Activated CD4-positive, alpha-beta memory T cell treated with anti-CD3 and anti-CD28 coated beads, Interleukin-2, amount 10 ng/mL, durations not matched to agents 7 days and 5 days (primary cell): ENCODE data around the gene SOBP. TPM values are rescaled to one million over a fixed set of nuclear protein-coding genes. Genes with fewer than 3 reads are reported as not detected.
"Not testable (repeated sequence)": the region's sequence is repeated elsewhere in the genome, so short reads cannot be mapped to it uniquely, and the experiment has no call there.

ENCODE experiments used
- CTCF ChIA-PET: fragments of 350-600 bp; sonication (Branson Sonifier 250); formaldehyde crosslinking; loops from one replicate; lab custom pipeline; 2021; ENCODE audit warnings: antibody characterized with exemption, inconsistent platforms; lab: Charles Lee
- POLR2A ChIA-PET: fragments of 350-600 bp; sonication (Branson Sonifier 250); formaldehyde crosslinking; loops from one replicate; lab custom pipeline; 2021; ENCODE audit warnings: antibody characterized with exemption; lab: Charles Lee
- DNase-seq: peaks from one replicate; pipeline ENCODE4 v3.0.0-alpha.2; 2020
- H3K27ac Mint-ChIP-seq: one replicate; pipeline ENCODE4 v1.8.0; 2021; ENCODE audit warnings: mild to moderate bottlenecking, mixed read lengths
- H3K27me3 Mint-ChIP-seq: one replicate; pipeline ENCODE4 v1.8.0; 2021; ENCODE audit warnings: mixed read lengths
- H3K36me3 Mint-ChIP-seq: one replicate; pipeline ENCODE4 v1.8.0; 2021; ENCODE audit warnings: low read depth, mixed read lengths
- H3K4me1 Mint-ChIP-seq: one replicate; pipeline ENCODE4 v1.8.0; 2021; ENCODE audit warnings: mixed read lengths
- H3K4me3 Mint-ChIP-seq: one replicate; pipeline ENCODE4 v1.8.0; 2021; ENCODE audit warnings: mild to moderate bottlenecking, mixed read lengths
- H3K9me3 Mint-ChIP-seq: one replicate; pipeline ENCODE4 v1.8.0; 2021; ENCODE audit warnings: mixed read lengths
- total RNA-seq, 2 experiments: library from RNA; stranded (reverse); gene quantifications; one replicate each; pipeline ENCODE4 v1.2.3, GENCODE V29; 2021

The SOBP gene
- total RNA-seq, 2 experiments from 2014 or later = 0.33 to 0.38 TPM

DNA sequence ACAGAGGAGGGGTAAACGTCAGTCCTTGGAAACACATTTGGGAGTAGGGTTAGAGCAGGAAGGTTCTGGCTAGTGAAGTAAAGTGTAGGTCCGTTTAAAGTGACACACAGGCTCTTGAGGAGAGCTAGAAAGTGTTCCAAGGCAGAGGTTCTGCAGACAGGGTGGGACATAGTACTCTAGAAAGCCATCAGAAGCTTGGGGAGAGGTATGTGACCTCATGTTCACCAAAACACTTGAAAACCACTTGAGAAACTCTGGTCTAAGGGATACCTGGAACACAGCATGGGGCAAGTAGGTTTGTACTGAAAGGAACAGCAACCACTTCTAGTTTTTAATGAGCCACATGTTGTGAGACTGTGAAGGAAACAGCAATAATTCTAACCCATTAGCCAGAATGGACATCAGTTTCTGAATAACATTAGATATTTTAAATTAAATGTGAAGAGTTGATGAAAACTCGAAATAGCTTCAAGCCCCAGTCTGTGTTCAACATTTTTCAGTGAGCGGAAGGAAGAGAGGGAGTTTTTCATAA lies 49.0 kb downstream of the SOBP start:
- Mint-ChIP-seq H3K9me3 (no peaks in the 10 kb centered on the region), H3K27me3 (peaks cover 29% of the 10 kb centered on the region), H3K4me1 (no peaks in the 10 kb centered on the region)

GRCh38 chr6:107539409-107539808 lies 49.5 kb downstream of the SOBP start:
- Mint-ChIP-seq H3K4me1 (no peaks in the 10 kb centered on the region), H3K9me3 (no peaks in the 10 kb centered on the region), H3K36me3 (no peaks in the 10 kb centered on the region), H3K4me3 (no peak overlapping the region), H3K27ac (no peak overlapping the region), H3K27me3 (peaks cover 30% of the 10 kb centered on the region)
- DNase-seq = no peak
- CTCF ChIA-PET = no interaction called here
- POLR2A ChIA-PET = no interaction called here

More for the DNA sequence above, 49.0 kb downstream of the SOBP start:
- no peak overlapping the region for H3K4me3 Mint-ChIP-seq
- no peaks in the 10 kb centered on the region for H3K36me3 Mint-ChIP-seq
- ChIA-PET POLR2A (no interaction called here), CTCF (interaction anchor here (0.5 kb wide), 1 partner anchor 110 kb away, joined by 5 read pairs; no protein-coding TSS in a partner anchor)
- no peak overlapping the region for H3K27ac Mint-ChIP-seq
- DNase-seq = no peak

- CTCF ChIA-PET = no interaction called here
- DNase-seq = no peak
- Mint-ChIP-seq H3K4me1 (no peaks in the 10 kb centered on the region), H3K9me3 (no peaks in the 10 kb centered on the region), H3K36me3 (no peaks in the 10 kb centered on the region), H3K27ac (no peak overlapping the region), H3K4me3 (no peak overlapping the region), H3K27me3 (peaks cover 33% of the 10 kb centered on the region)
- POLR2A ChIA-PET = no interaction called here
Measured at GRCh38 chr6:107539849-107540464, 50.0 kb downstream of the SOBP start.

- no peaks in the 10 kb centered on the region for H3K36me3 Mint-ChIP-seq
- no peak overlapping the region for H3K27ac Mint-ChIP-seq
- DNase-seq = no peak
- no peaks in the 10 kb centered on the region for H3K4me1 Mint-ChIP-seq
- H3K4me3 Mint-ChIP-seq = no peak overlapping the region
- POLR2A ChIA-PET = no interaction called here
- peaks cover 35% of the 10 kb centered on the region for H3K27me3 Mint-ChIP-seq
- H3K9me3 Mint-ChIP-seq = no peaks in the 10 kb centered on the region
- CTCF ChIA-PET = no interaction called here
Measured at GRCh38 chr6:107540465-107540857, 50.5 kb downstream of the SOBP start.

DNA sequence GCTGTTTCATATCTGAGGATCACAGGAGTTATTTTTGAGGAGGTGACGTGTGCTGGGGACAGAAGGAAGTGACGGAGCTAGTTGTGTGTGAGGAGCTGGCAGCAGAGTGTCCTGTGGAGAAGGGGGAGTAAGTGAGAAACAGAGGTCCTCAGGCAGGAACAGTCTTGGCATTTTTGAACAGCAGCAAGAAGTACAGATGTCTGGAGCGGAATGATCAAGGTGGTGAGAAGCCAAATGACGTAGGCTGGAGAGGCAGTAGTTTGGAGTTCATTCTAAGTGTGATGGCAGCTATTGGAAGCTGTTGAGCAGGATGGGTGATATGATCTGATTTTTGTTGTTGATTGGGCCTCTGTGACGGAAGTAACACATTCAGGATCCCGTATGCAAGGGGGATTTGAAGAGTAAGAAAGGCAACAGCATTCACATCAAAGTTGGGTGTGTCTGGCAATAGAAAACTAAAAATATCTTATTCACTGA lies 52.3 kb downstream of the SOBP start:
- DNase-seq = no peak
- Mint-ChIP-seq H3K4me3 (no peak overlapping the region), H3K27me3 (peaks cover 38% of the 10 kb centered on the region), H3K36me3 (no peaks in the 10 kb centered on the region), H3K4me1 (no peaks in the 10 kb centered on the region), H3K27ac (no peak overlapping the region), H3K9me3 (no peaks in the 10 kb centered on the region)
- CTCF ChIA-PET = no interaction called here
- POLR2A ChIA-PET = no interaction called here

DNA sequence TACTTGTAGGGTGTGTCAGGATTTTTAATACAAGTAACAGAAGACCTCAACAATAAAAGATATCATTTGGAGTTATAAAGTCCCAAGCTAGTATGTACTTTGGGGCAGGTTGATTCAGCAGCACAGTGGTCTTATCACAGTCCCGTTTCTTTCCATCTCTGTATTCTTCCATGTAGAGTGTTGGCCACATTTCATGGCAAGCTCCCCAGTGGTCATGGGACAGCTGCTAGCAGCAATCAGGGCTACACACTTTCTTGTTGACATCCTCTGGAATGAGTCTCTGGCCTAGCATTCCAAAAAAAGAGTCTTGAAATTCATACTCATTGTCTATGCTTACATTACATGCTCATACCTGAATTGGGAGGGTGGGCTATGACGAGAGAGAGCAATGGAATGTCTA lies 53.2 kb downstream of the SOBP start:
- Mint-ChIP-seq H3K9me3 (no peaks in the 10 kb centered on the region), H3K4me1 (no peaks in the 10 kb centered on the region), H3K4me3 (no peak overlapping the region), H3K27ac (no peak overlapping the region), H3K27me3 (peaks cover 38% of the 10 kb centered on the region), H3K36me3 (no peaks in the 10 kb centered on the region)
- POLR2A ChIA-PET = no interaction called here
- no peak for DNase-seq
- CTCF ChIA-PET = no interaction called here

- no peaks in the 10 kb centered on the region for H3K4me1 Mint-ChIP-seq
- POLR2A ChIA-PET = no interaction called here
- H3K27ac Mint-ChIP-seq = no peak overlapping the region
- no peaks in the 10 kb centered on the region for H3K9me3 Mint-ChIP-seq
- H3K4me3 Mint-ChIP-seq = no peak overlapping the region
- CTCF ChIA-PET = no interaction called here
- H3K27me3 Mint-ChIP-seq = peaks cover 37% of the 10 kb centered on the region
- no peak for DNase-seq
- no peaks in the 10 kb centered on the region for H3K36me3 Mint-ChIP-seq
Measured at GRCh38 chr6:107543567-107543966, 53.6 kb downstream of the SOBP start.

DNA sequence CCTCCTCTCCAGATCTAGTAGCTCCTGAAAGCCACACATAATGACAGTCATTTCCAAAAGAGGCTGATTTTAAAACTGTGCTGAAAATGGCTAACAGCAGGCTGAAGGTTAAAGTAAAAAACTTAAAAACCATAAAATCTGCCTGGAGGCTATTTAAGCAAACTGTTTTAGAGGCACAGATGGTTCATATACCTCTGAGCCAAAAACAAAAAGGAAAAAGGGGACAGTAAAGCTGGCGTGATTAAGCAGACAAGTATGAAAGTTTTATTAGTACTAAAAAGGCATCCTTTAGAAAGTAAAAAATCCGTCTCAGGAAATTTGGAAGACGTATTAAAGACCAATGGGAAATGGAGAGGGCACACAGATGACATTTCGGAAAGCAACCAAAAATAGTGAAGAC lies 55.8 kb downstream of the SOBP start:
- no peaks in the 10 kb centered on the region for H3K36me3 Mint-ChIP-seq
- H3K4me1 Mint-ChIP-seq = no peaks in the 10 kb centered on the region
- ChIA-PET POLR2A (no interaction called here), CTCF (no interaction called here)
- no peaks in the 10 kb centered on the region for H3K9me3 Mint-ChIP-seq
- no peak for DNase-seq
- H3K27ac Mint-ChIP-seq = no peak overlapping the region
- peaks cover 29% of the 10 kb centered on the region for H3K27me3 Mint-ChIP-seq
- H3K4me3 Mint-ChIP-seq = no peak overlapping the region

DNA sequence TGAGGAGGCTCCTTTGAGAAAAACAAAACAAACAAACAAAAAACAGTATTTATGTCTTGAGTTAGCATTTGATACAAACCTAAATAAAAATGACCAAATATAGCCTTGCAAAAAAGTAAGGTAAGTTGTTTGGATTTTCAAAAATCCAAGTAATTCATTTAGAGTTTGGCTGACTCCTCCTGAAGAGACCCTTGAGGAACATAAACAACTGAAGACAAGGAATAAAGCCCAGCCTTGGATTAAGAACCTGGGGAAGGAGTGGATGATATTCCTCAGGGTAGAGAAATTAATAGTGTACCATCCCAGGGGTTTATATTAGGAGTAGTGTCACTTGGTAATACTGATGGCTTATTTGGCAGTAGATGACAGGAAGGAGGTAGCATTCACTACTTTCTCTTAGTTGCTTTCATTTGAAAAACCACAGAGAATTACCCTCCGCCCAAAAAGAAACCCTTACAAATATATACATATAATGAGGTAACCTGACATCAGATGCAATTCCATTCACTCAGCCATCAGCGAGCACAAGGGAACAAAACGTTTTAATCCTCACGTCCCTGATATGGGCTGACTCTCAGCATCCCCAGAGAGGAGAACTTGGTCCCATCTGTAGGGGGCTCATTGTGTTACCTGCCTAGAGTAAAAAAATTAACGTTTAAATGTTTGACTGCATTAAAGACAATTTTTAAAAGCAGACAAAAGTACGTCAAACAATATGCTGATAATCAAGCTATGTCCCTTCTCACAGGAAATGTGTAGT lies 57.0 kb downstream of the SOBP start:
- Mint-ChIP-seq H3K27ac (no peak overlapping the region), H3K36me3 (no peaks in the 10 kb centered on the region), H3K27me3 (peaks cover 29% of the 10 kb centered on the region), H3K9me3 (no peaks in the 10 kb centered on the region), H3K4me3 (no peak overlapping the region), H3K4me1 (no peaks in the 10 kb centered on the region)
- no peak for DNase-seq
- ChIA-PET CTCF (no interaction called here), POLR2A (no interaction called here)

DNA sequence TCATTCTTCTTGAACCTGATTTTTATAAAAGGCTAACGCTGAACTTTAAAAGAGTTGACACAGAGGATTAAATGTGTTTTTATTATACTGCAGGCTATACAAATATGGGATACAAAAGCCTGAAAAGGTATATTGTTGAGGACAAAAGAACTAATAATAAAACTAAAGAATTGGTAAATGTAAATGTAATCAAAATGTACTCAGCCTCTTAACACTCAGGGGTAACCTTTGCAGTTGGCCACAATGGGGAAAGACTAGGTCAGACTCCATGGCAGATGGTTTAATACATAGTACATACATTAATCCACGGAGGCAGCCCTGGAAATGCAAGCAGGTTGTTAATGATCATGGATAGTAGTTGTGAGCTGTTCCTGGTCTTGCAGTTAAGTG lies 57.5 kb downstream of the SOBP start:
- no peak for DNase-seq
- Mint-ChIP-seq H3K9me3 (no peaks in the 10 kb centered on the region), H3K4me3 (no peak overlapping the region), H3K4me1 (no peaks in the 10 kb centered on the region), H3K27me3 (peaks cover 27% of the 10 kb centered on the region), H3K27ac (no peak overlapping the region), H3K36me3 (no peaks in the 10 kb centered on the region)
- ChIA-PET CTCF (no interaction called here), POLR2A (no interaction called here)

DNA sequence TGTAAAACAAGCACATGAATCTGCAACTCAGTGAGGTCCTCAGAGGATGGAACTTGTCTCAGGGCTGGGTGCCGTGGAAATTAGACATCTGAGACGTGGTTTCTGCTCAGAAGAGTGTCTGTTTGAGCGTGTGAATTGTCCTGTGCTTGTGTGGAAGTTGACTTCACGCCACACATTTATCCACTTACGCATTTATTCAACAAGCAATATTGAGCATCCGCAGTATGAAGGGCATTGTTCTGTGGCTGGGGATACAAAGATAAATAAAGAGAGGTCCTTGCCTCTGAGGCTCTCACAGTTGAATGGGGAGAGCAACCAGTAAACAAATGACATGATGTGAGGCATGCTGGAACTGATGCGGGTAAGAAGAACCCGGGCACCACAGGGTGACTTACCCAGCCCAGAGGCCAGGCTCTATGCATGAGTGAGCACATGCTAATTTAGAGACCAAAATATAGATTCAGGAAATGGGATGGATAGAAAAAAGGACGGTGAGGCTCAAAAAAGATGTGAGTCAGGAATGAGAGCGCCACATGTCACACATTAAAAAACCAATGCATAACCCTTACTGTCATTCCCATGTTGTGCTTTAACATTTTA lies 60.4 kb downstream of the SOBP start:
- ChIA-PET CTCF (no interaction called here), POLR2A (no interaction called here)
- Mint-ChIP-seq H3K27me3 (peaks cover 22% of the 10 kb centered on the region), H3K36me3 (no peaks in the 10 kb centered on the region), H3K4me3 (no peak overlapping the region), H3K4me1 (no peaks in the 10 kb centered on the region), H3K27ac (no peak overlapping the region), H3K9me3 (no peaks in the 10 kb centered on the region)
- no peak for DNase-seq

- Mint-ChIP-seq H3K27ac (no peak overlapping the region), H3K36me3 (no peaks in the 10 kb centered on the region), H3K4me3 (no peak overlapping the region), H3K27me3 (peaks cover 18% of the 10 kb centered on the region), H3K9me3 (no peaks in the 10 kb centered on the region), H3K4me1 (no peaks in the 10 kb centered on the region)
- no peak for DNase-seq
- ChIA-PET CTCF (no interaction called here), POLR2A (no interaction called here)
Measured at GRCh38 chr6:107550906-107551305, 61.0 kb downstream of the SOBP start.

GRCh38 chr6:107553121-107553520 lies 63.2 kb downstream of the SOBP start:
- H3K27me3 Mint-ChIP-seq = peaks cover 23% of the 10 kb centered on the region
- H3K4me1 Mint-ChIP-seq, H3K36me3 Mint-ChIP-seq, POLR2A ChIA-PET, H3K27ac Mint-ChIP-seq, DNase-seq, H3K4me3 Mint-ChIP-seq, H3K9me3 Mint-ChIP-seq: not testable (repeated sequence)
- CTCF ChIA-PET = interaction anchor here (1.3 kb wide), 1 partner anchor 13 kb away, joined by 3 read pairs; no protein-coding TSS in a partner anchor
